Epidermal melanocyte (primary cell): ENCODE results near the gene SCUBE1.
A peak's percentile ranks its signal among the peaks of the same experiment; 100 is the strongest.

ENCODE experiments used
- DNase-seq: peaks from one replicate; pipeline ENCODE4 v3.0.0; 2011; ENCODE audit warnings: low spot score; ENCODE audit not compliant: insufficient read length

Gene SCUBE1

DNA sequence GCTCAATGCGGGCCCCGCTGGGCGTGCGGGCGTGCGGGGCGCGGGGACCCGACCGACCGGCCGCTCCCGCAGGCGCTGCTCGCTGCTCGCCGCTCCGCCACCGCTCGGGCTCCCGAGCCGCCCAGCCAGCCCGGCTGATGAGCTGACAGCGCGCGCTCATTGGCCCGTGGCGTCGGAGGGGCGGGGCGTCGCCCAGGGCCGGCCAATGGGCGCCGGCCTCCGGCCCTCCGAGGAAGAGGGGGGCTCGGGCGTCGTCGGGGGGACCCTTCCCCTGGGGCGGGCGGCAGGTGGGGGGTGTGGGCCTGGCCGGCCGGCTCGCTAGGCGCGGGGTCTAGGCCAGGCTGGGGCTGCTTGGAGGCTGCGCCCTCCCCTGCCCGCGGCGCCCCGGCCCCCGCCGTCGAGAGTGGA lies at the start of gene SCUBE1:
Gene SCUBE1, minus strand, starts transcription at position 111 of the 408 bp plus-strand sequence. CDS start 111 bp downstream, outside the sequence.
- no peak for DNase-seq

DNA sequence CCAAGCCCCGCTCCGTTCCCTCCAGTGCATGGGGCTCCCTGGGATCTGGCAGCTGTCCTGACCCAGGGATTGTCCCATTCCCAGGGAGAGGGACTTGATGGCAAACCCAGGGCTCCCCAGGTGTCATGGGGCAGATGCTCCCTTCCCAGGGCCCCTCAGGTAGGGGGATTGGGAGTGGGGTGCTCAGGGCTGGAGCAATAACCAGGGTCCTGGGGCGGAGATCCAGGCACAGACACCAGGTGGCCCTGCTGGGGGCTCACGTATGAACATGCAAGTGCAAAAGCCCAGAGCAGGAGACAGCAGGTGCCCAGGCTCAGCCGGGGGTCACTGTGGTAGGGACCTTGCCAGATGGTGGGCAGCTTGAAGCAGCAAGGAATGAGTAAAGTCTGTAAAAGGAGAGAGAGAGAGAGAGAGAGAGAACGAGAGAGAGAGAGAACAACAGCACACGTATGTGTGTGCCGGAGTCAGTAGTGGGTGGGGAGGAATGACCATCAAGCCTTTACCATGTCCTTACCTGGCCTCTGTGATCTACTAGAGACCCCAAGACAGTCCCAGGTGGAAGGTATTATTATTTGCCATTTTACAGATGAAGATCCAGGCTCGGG lies 49.3 kb upstream of the SCUBE1 start:
- DNase-seq, result no peak

DNA sequence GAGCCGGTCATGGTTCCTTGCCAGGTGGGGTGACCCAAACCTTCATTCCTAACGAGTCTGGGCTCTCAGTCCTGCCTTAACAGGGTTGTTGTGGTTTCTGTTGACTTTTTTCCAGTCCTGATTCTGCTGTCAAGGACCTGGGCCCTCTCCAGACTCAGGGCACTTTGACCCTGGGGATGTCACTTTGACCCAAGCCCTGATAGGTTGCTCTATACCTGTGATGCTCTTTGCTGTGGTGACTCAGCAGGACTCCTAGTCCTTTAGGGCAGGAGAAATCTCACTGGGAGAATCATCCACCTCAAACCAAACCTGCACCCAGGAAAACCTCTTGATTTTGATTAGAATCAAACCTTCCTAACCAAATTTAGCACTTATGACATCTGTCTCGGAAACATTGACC lies 48.1 kb upstream of the SCUBE1 start:
- DNase-seq, result no peak

DNA sequence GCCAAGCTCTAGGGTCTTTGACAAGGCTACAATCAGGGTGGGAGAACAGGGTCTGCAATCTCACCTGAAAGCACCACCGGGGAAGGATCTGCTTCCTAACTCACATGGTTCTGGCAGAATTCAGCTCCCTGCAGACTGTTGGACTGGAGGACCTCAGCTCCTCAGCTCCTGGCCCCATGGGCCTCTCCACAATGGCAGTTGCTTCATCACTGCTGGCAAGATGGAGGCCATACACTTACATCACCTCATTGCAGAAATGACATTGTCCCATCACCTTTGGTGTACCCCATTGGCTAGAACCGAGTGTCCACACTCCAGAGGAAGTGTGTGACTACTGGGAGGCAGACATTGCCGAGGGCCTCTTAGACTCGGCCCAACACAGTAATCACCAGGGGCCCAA lies 47.7 kb upstream of the SCUBE1 start:
- DNase-seq, result no peak

DNA sequence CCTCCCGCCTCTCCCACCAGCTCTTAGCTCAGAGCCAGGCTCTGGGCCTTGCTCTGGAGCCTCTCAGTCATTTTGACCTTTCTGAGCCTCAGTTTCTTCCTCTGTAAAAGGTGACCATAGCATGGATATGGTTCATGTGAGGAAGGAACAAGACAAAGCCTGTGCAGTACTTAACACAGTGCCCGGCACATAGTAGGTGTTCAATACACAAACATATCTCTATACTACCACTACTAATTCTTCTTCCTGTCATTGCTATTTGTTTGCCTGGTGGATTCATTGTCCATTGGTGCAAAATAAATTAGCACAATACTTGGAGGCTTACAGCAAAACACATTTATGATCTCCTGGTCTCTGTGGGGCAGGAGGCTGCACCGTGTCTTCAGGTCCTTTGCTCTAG lies 47.0 kb upstream of the SCUBE1 start:
- no peak for DNase-seq

DNA sequence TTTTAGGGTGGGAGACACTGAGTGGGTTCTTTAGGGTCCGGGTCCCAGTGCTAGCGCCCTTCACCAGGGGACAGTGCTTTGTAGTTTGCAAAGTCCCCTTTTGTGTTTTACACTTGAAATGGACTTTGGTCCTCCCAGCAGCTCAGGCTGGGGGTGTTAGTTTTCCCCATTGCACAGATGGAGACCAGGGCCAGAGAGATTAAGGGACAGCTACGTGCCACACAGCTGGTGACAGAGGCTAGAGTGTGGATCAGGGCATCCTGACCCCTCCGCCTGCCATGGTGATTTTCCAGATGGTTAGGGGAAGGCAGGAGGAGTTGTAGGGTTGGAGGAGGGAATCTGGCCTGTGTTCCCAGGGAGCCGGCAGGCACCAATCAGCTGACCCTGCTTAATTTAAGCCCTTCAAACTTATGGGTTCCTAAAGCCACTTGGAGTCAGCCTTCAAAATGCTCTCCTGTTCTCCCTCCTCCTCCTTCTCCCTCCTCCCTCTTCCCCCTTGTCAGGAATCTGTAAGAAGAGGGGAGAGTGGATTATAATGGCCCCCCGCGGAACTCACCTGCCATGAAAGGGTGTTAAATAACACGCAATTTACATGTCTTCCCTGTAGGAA lies 46.2 kb upstream of the SCUBE1 start:
- DNase-seq, result no peak

- peak; percentile 62 for DNase-seq
Observed at GRCh38 chr22:43388420-43388851, 45.3 kb upstream of the SCUBE1 start.

- DNase-seq, result no peak
Observed at GRCh38 chr22:43387815-43388214, 44.6 kb upstream of the SCUBE1 start.

GRCh38 chr22:43385770-43386641 lies 42.8 kb upstream of the SCUBE1 start:
- DNase-seq, result peak; percentile 84

GRCh38 chr22:43384863-43385262 lies 41.7 kb upstream of the SCUBE1 start:
- DNase-seq, result no peak

DNA sequence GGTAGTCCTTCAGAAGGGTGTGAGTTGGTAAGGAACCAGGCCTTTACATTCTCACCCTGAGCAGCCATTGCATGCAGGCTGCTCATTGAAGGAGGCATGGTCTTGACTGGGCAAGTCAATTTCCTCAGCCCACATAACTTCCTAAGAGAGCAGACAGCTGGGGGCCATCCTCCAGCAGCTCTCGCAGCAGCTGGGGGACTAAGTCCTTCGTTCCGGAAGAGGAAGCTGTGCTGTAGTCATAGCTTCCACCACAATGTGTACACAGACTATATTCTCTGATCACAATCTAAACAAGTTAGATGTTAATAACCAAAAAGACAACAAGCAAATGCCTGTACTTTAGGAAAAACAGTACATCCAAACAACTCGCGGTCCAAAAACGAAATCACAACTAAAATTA lies 38.5 kb upstream of the SCUBE1 start:
- DNase-seq, result no peak

DNA sequence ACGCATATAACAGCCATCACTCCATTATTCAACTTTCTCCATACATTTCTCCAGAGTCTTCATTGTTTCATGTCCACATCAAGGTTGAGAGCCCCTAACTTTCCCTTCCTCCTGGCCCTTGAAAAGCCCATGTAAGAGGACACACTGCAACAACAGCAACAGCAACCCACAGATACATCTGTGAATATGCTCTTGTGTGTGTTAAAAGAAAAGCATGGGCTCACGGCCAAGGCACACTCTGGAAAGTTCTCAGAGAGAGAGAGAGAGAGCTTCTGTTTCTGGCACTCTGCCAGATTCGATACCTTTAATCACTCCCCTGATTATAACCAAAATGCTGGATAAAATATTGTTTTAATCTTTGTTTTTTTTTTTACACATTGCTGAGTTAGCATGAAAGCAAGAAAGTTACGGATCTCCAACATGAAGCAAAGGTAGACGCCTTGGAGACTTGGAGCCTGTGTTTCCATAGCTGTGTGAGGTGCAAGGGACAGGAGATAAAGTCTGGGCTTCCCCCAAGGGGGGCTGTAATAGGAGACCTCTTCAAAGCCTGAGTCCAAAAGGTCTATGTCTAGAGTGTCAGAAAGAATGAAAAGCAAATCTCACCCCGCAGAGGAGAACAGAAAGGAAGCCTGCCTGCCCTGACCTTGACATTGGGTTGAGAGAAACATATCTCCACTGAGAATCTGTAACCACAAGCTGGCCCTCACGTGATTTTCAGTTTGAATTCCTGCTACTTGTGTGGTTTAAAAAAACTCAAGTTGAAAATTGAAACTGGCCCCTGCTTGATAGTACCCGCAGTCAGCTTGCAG lies 34.9 kb upstream of the SCUBE1 start:
- DNase-seq, result no peak

GRCh38 chr22:43377548-43377895 lies 34.4 kb upstream of the SCUBE1 start:
- no peak for DNase-seq

- DNase-seq, result no peak
Observed at GRCh38 chr22:43376765-43377547, 33.8 kb upstream of the SCUBE1 start.

DNA sequence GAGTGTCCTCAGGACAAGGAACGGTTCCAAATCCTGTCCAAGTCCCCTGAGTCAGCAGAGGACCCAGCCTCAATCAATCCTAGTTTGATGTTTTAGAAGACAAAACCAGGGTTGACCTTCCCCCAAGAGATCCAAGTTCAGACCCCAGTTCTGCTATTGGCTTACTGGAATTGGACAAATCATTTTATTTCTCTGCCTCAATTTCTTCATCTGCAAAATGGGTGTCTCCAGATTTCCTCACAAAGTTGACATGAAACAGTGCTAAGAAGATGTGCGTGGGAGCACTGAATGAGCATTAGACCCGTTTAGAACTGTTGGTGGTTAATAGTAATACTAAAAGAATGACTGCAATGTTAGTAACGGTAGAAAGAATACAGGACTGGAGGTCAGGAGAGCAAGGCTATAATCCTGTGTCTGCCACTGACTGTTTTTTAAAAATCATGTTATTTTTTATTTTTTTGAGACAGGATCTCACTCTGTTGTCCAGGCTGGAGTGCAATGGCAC lies 32.8 kb upstream of the SCUBE1 start:
- DNase-seq, result no peak

DNA sequence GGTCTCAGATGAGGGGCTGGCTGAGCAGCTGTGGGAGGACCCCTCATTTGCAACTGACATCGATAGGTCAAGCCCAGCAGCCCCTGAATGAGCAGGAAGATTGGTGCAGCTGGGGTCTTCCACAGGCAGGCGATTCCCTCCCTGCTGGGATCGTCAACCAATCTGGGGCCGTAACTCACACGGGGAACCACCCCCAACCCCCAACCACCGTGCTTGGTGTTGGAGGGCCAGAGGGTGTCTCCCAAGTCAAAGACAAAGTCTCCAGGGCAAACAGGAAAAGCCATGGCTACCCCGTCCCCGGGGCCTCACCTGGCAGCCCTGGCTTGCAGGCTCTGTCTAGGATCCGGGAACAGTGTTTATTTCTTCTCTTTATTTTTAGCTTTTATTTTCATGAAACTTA lies 26.9 kb upstream of the SCUBE1 start:
- DNase-seq, result no peak

- no peak for DNase-seq
Observed at GRCh38 chr22:43365715-43366440, 22.7 kb upstream of the SCUBE1 start.

- no peak for DNase-seq
Observed at GRCh38 chr22:43364169-43364435, 20.9 kb upstream of the SCUBE1 start.

- no peak for DNase-seq
Observed at GRCh38 chr22:43363315-43364168, 20.4 kb upstream of the SCUBE1 start.
